Measurements from ENCODE around the gene CNTNAP2. TPM values are rescaled to one million over a fixed set of nuclear protein-coding genes. Genes with fewer than 3 reads are reported as not detected.

The CNTNAP2 gene
- total RNA-seq, 1 donor from 2014 or later, result 4.2 TPM

DNA sequence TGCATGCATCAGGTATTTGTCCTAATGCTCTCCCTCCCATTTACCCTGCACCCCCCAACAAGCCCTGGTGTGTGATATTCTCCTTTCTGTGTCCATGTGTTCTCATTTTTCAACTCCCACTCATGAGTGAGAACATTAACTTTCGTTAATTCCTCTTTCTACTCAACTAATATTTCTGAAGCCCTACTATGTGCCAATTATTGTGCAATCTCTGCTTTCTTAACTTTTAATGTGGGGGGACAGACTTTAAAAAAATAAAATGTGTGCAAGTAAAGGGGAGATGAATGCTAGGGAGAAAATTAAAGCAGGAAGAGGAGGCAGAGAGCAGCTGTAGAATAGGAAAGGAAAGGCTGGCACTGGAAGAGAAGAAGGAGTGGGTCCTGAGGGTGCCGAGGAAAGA lies 1520.0 kb downstream of the CNTNAP2 start:
- no peak for DNase-seq (ENCODE audit: low spot score in 2 of 2, unreplicated experiment in 2 of 2)
- peaks cover 15% of the 10 kb centered on the region for H3K4me1 Mint-ChIP-seq
- TF ChIP-seq, protein P1, sequence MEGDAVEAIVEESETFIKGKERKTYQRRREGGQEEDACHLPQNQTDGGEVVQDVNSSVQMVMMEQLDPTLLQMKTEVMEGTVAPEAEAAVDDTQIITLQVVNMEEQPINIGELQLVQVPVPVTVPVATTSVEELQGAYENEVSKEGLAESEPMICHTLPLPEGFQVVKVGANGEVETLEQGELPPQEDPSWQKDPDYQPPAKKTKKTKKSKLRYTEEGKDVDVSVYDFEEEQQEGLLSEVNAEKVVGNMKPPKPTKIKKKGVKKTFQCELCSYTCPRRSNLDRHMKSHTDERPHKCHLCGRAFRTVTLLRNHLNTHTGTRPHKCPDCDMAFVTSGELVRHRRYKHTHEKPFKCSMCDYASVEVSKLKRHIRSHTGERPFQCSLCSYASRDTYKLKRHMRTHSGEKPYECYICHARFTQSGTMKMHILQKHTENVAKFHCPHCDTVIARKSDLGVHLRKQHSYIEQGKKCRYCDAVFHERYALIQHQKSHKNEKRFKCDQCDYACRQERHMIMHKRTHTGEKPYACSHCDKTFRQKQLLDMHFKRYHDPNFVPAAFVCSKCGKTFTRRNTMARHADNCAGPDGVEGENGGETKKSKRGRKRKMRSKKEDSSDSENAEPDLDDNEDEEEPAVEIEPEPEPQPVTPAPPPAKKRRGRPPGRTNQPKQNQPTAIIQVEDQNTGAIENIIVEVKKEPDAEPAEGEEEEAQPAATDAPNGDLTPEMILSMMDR (IDR thresholded peaks at IDR 0.05; ENCODE audit: unreplicated experiment), result no peak
- no peak overlapping the region for H3K4me3 Mint-ChIP-seq
- no peak overlapping the region for H3K27ac Mint-ChIP-seq
- peaks cover 3% of the 10 kb centered on the region for H3K27me3 Mint-ChIP-seq (ENCODE audit: low read depth)
- peaks cover 20% of the 10 kb centered on the region for H3K9me3 Mint-ChIP-seq
- H3K36me3 Mint-ChIP-seq, result no peaks in the 10 kb centered on the region

DNA sequence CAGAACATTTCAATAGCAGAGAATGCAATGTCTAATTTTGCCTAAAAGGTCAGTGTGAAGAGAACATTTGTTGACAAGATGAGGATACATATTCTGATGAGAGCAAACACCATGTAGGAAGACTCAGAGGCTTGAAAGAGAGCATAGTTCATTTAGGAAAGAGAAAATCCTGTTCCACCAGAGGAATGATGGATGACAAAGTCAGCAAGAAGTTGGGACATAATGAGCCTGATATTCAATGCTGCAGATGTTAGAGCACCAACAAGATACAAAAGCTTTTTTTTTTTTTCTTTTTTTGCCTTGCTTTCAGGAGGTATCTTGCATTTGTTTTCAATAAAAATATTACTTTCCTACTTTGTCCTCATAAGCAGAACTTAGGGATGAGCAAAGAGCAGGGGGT lies 1522.0 kb downstream of the CNTNAP2 start:
- Mint-ChIP-seq H3K27ac (no peak overlapping the region), H3K36me3 (no peaks in the 10 kb centered on the region), H3K4me1 (peaks cover 15% of the 10 kb centered on the region), H3K4me3 (no peak overlapping the region), H3K9me3 (peaks cover 6% of the 10 kb centered on the region), H3K27me3 (ENCODE audit: low read depth) (no peaks in the 10 kb centered on the region)
- no peak for DNase-seq (ENCODE audit: low spot score in 2 of 2, unreplicated experiment in 2 of 2)
- TF ChIP-seq, protein P1 (IDR thresholded peaks at IDR 0.05; ENCODE audit: unreplicated experiment), result no peak

DNA sequence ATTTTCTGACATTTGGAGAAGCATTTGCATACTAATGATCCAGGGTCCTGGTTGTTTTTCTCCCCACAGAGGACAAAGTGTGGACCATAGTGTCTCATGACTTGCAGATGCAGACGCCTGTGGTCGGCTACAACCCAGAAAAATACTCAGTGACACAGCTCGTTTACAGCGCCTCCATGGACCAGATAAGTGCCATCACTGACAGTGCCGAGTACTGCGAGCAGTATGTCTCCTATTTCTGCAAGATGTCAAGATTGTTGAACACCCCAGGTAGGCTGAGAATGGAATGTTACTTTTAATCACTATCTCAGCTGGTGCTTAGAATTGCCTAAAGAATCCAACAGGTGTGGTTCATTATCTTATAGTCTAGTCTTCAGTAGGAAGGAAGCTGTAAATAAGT lies 1522.4 kb downstream of the CNTNAP2 start:
- TF ChIP-seq, protein P1 (IDR thresholded peaks at IDR 0.05; ENCODE audit: unreplicated experiment), result no peak
- Mint-ChIP-seq H3K4me3 (no peak overlapping the region), H3K36me3 (no peaks in the 10 kb centered on the region), H3K9me3 (peaks cover 4% of the 10 kb centered on the region), H3K27ac (no peak overlapping the region), H3K27me3 (ENCODE audit: low read depth) (no peaks in the 10 kb centered on the region), H3K4me1 (peaks cover 15% of the 10 kb centered on the region)
- no peak for DNase-seq (ENCODE audit: low spot score in 2 of 2, unreplicated experiment in 2 of 2)

DNA sequence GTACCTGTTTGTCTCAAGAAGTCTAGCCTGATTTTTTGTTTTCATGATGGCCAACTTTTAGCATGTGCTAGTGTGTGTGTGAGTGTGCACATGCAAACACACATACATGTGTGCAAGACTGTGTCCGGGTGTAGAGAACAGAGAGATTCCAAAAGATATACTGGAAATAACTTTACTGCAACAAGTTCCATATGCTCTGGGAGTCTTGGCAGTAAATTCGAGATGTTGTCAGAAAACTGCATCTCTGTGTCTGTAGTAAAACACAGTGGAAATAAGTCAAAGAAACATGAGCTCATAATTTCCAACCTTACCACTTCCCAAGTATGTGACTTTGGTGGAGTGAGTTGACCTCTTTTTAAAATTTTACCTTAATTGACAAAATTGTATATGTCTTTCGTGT lies 1523.2 kb downstream of the CNTNAP2 start:
- Mint-ChIP-seq H3K27me3 (ENCODE audit: low read depth) (no peaks in the 10 kb centered on the region), H3K27ac (no peak overlapping the region), H3K4me1 (peaks cover 15% of the 10 kb centered on the region), H3K4me3 (no peak overlapping the region), H3K36me3 (no peaks in the 10 kb centered on the region), H3K9me3 (peaks cover 4% of the 10 kb centered on the region)
- DNase-seq (ENCODE audit: low spot score in 2 of 2, unreplicated experiment in 2 of 2), result no peak
- TF ChIP-seq, protein P1 (IDR thresholded peaks at IDR 0.05; ENCODE audit: unreplicated experiment), result no peak

DNA sequence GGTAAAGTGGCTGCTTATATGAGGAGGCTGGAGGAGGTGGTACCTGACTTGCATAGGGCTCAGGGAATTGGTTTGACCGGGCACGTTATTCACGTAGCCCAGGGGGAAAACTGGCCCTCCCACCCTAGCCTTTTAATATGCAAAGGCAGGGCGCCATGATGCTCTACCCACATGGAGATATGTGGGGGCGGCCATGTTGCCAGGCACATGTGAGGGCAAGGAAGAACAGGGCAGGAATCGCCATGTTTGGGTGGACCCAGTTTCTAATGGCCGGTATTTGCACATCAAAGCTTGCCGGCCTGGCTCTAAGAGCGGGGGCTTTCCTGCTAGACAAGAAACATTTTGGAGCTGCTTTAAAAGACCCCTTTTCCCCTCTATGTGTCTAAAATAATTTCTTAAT lies 1524.2 kb downstream of the CNTNAP2 start:
- Mint-ChIP-seq H3K36me3 (no peaks in the 10 kb centered on the region), H3K4me1 (peaks cover 11% of the 10 kb centered on the region), H3K9me3 (peaks cover under 1% of the 10 kb centered on the region), H3K27ac (no peak overlapping the region), H3K27me3 (ENCODE audit: low read depth) (no peaks in the 10 kb centered on the region), H3K4me3 (no peak overlapping the region)
- no peak for DNase-seq (ENCODE audit: low spot score in 2 of 2, unreplicated experiment in 2 of 2)
- TF ChIP-seq, protein P1 (IDR thresholded peaks at IDR 0.05; ENCODE audit: unreplicated experiment), result no peak

DNA sequence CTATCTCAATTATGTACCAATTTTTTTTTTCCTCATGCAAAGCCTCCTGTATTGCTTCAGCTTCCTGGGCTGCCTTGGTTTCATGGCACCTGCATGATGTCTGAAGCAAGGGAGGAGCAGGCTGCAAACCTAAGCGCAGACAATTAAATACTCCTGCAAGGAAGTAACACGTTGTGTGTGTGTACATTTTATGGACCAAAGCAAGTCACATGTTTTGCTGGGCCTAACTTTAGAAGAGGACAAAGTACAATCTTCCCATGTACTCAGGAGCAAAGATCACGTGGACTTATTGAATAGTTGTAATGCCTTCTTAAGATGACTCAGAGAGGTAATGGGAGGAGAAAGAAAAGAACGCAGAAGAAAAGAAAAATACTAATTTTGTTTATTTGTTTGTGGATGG lies 1530.0 kb downstream of the CNTNAP2 start:
- H3K27me3 Mint-ChIP-seq (ENCODE audit: low read depth), result peaks cover 5% of the 10 kb centered on the region
- no peaks in the 10 kb centered on the region for H3K4me1 Mint-ChIP-seq
- no peak overlapping the region for H3K4me3 Mint-ChIP-seq

More for the DNA sequence above, 1530.0 kb downstream of the CNTNAP2 start:
- H3K9me3 Mint-ChIP-seq, result peaks cover 5% of the 10 kb centered on the region
- TF ChIP-seq, protein P1 (IDR thresholded peaks at IDR 0.05; ENCODE audit: unreplicated experiment), result no peak
- no peaks in the 10 kb centered on the region for H3K36me3 Mint-ChIP-seq
- no peak for DNase-seq (ENCODE audit: low spot score in 2 of 2, unreplicated experiment in 2 of 2)
- H3K27ac Mint-ChIP-seq, result no peak overlapping the region
